Transverse colon (tissue), 4 donors: Measurements from ENCODE around the gene HEBP2.

Experiments used
- CTCF ChIP-seq, 5 experiments: fragments of 200-600 bp in 3 of 5; fragments of 450-650 bp in 2 of 5; sonication (generic) in 3 of 5; IDR thresholded peaks; 1 replicate in 2 of 5; 2 replicates in 3 of 5; pipeline ENCODE4 v1.5.1; 2016 to 2017; ENCODE audit warnings: antibody characterized with exemption in 5 of 5, inconsistent platforms in 3 of 5, mild to moderate bottlenecking in 2 of 5, moderate library complexity in 1 of 5
- EP300 ChIP-seq: sonication (generic); formaldehyde crosslinking; IDR thresholded peaks from one replicate; pipeline ENCODE4 v1.6.1; 2017; ENCODE audit warnings: antibody characterized with exemption, low read depth
- POLR2A ChIP-seq: fragments of 450-650 bp; IDR thresholded peaks from one replicate; pipeline ENCODE4 v1.6.1; 2016; ENCODE audit warnings: antibody characterized with exemption, mild to moderate bottlenecking, moderate library complexity
- POLR2AphosphoS5 ChIP-seq, 3 donors: sonication (generic); formaldehyde crosslinking; IDR thresholded peaks; one replicate each; pipeline ENCODE4 v1.6.1; 2016; ENCODE audit warnings: antibody characterized with exemption in 3 of 3

DNA sequence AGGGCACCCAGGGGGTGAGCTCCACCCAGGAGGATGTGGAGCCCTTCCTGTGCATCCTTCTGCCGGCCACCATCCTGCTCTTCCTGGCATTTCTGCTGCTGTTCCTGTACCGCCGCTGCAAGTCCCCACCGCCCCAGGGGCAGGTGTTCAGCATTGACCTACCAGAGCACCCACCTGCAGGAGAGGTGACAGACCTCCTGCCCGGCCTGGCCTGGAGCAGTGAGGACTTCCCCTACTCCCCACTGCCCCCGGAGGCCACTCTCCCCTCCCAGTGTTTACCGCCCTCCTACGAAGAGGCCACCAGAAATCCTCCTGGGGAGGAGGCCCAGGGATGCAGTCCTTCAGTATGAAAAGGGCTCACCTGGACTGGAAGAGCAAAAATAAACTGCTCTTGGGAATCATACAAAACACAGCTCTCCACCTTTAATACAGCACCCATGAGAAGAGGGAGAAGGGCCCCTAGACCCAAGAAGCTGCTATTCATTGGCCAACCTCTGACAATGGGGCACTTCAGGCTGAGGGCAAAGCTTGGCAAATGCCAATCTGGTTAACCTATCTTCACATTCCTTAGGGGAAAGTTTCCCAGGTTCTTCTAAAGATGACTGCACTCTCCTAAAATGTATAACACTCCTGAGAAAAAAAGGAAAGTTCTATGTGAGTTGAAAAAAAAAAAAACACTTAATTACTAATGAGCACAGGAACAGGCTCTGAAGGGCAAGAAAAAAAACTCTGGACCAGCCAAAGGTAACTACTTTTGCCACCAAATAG is 21.3 kb upstream of the HEBP2 start:
- TF ChIP-seq EP300 (no peak), POLR2A (no peak), CTCF (IDR thresholded peaks at IDR 0.05) (no peak), POLR2AphosphoS5 (IDR thresholded peaks at IDR 0.05) (no peak)
